Transverse colon (tissue), 4 donors: Measurements from ENCODE around the gene THBS2.

Experiments
- CTCF ChIP-seq, 5 experiments: fragments of 200-600 bp in 3 of 5; fragments of 450-650 bp in 2 of 5; sonication (generic) in 3 of 5; IDR thresholded peaks; 1 replicate in 2 of 5; 2 replicates in 3 of 5; pipeline ENCODE4 v1.5.1; 2016 to 2017; ENCODE audit warnings: antibody characterized with exemption in 5 of 5, inconsistent platforms in 3 of 5, mild to moderate bottlenecking in 2 of 5, moderate library complexity in 1 of 5
- POLR2A ChIP-seq: fragments of 450-650 bp; IDR thresholded peaks from one replicate; pipeline ENCODE4 v1.6.1; 2016; ENCODE audit warnings: antibody characterized with exemption, mild to moderate bottlenecking, moderate library complexity
- POLR2AphosphoS5 ChIP-seq, 3 donors: sonication (generic); formaldehyde crosslinking; IDR thresholded peaks; one replicate each; pipeline ENCODE4 v1.6.1; 2016; ENCODE audit warnings: antibody characterized with exemption in 3 of 3

DNA sequence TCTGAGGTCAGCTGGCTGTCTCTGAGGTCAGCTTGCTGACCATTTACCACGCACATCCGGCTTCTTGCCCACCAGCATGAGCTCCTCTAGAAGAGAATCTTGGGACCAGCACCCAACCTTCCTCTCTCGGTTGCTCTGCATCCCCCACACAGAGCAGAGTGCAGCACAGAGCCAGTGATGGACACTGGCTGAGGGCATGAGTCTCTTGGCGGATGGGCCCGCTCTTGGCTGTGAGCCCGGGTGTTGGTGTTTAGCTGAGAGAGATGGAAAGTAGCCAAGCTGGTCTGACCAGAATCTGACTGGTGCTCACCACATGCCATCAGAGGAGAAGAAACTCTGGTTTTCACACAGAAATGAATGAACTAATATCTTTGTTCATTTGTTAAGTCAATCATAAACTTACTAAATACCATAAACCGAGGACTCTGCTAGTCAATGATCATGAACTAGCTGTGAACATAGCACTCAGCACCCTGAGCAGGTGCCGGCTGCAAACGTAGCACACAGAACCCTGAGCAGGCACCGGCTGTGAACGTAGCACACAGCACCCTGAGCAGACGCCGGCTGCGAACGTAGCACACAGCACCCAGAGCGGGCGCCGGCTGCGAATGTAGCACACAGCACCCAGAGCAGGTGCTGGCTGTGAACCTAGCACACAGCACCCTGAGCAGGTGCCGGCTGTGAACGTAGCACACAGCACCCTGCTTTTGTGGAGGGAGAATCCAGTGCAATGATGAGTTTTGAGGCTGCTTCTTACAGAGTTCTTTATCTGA lies 10.4 kb upstream of the THBS2 start:
- no peak for TF ChIP-seq CTCF (IDR thresholded peaks at IDR 0.05)
- no peak for TF ChIP-seq POLR2A
- TF ChIP-seq POLR2AphosphoS5 (IDR thresholded peaks at IDR 0.05): no peak
